ENCODE data around the gene PRH1.

The PRH1 gene

DNA sequence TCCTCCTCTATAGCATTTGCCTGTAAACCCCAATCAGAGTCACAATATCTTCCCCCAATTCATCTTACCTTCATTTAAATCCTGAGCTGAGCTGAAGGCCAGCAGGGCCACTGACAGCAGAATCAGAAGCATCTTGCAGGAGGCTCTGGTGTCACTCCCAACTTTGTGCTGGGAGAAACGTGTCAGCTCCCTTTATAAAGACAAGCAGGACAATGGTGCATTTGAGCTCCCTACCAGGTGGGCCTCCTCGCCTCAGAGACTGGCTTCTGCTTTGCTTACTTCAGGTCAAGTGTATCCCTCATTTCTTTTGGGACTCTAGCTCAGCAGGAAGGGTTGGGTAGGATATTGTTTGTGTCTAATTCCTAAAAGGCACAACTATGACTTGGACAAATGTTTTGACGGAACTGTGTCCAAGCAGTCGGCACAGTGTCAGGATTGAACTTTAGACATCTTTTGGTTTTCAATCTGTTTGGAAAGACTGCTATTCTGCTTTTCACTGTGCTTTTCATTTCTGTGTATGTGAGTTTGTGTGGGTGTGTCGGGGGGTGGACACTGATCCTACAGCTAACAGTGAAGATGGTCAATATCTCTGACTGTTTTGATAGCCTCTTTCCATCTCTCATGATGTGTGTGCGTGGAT lies at the start of gene PRH1:
PRH1 (minus strand) TSS at position 170 of the 640 bp plus-strand sequence; CDS start at position 132, 38 bp downstream.
- no peak for DNase-seq (ENCODE audit: low read depth)

DNA sequence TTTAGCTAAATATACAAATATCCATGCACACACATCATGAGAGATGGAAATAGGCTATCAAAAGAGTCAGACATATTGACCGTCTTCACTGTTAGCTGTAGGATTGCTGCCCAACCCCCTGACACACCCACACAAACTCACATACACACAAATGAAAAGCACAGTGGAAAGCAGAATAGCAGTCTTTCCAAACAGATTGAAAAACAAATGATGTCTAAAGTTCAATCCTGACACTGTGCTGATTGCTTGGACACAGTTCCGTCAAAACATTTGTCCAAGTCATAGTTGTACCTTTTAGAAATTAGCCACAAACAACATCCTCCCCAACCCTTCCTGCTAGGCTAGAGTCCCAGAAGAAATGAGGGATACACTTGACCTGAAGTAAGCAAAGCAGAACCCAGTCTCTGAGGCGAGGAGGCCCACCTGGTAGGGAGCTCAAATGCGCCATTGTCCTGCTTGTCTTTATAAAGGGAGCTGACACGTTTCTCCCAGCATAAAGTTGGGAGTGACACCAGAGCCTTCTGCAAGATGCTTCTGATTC lies 44.8 kb upstream of the PRH1 start, which contains the start of gene PRH2:
PRH2 (plus strand) TSS at position 491 of the 541 bp plus-strand sequence; CDS start at position 529, 38 bp downstream.
- DNase-seq (ENCODE audit: low read depth), result no peak

DNA sequence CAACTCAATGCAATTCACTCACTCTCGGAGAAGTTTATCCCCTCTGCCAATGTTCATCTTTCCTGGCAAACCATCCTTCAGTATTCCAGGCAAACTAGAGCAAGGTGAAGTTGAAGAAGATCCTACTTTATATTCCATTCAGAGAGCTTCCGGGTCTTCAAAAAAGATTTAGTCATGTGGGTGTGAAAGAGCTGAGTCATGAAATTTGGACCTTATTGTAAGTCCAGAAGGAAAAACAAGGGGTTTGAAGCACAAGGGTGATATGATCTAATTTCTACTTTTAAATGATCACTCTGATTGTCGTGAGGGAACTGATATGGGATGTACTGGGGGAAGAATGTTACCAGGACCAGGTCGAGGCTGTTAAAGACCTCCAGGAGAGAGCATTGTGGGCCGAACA lies 42.2 kb upstream of the PRH1 start:
- no peak for DNase-seq (ENCODE audit: low read depth)

DNA sequence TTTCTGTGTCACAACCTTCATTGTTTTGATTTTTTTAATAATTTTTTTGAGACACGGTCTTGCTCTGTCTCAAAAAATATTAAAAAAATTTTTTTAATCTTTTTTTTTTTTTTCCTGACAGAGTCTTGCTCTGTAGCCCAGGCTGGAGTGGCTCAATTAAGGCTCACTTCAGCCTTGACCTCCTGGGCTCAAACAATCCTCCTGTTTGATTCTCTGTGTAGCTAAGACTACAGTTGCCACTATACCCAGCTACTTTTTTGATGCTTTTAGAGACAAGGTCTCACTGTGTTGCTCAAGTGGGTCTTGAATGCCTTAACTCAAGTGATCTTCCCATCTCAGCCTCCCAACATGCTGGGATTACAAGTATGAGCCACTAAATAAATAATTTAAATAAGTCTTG lies 35.8 kb upstream of the PRH1 start:
- DNase-seq (ENCODE audit: low read depth), result no peak

DNA sequence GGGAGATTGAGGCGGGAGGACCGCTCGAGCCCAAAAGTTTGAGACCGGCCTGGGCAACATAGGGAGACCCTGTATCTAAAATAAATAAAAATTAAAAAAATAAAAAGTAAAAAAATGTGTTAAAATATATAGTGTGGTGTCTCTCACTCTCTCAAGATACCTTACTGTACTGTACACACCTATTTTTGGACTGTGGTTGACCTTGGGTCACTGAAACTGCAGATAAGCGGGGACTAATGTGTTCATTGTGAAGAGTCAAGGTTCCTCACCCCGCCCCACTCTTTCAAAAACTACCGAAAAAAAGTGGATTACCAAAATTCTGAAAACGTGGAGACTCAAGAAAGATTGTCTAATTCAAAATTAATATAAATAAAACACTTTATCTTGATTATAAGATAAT lies 26.3 kb upstream of the PRH1 start:
- DNase-seq (ENCODE audit: low read depth), result no peak

GRCh38 chr12:10909462-10909861 lies 25.4 kb upstream of the PRH1 start, which contains the start of gene TAS2R13:
TAS2R13 (minus strand) TSS chr12:10909562; CDS start chr12:10909298, 264 bp downstream.
- no peak for DNase-seq (ENCODE audit: low read depth)

GRCh38 chr12:10904686-10905085 lies 20.6 kb upstream of the PRH1 start:
- DNase-seq (ENCODE audit: low read depth), result no peak

DNA sequence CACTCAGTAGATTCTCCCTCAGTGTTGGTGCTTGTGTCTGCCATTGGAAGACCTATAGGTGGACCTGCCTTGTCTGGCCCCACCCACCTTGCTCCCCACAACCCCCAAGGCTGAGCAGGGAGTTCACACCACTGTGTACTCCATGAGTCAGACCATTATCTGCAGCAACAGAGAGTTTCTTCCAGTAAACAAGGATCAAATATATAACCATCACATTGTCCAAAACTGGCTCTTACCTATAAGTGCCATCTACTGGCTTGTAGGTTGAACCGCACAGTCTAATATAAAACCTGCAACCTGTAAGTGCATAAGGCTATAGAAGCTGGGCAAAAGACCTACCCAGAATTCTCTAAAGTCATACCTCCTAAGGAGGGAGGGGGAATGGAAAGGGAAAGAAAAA lies 17.4 kb upstream of the PRH1 start:
- no peak for DNase-seq (ENCODE audit: low read depth)

DNA sequence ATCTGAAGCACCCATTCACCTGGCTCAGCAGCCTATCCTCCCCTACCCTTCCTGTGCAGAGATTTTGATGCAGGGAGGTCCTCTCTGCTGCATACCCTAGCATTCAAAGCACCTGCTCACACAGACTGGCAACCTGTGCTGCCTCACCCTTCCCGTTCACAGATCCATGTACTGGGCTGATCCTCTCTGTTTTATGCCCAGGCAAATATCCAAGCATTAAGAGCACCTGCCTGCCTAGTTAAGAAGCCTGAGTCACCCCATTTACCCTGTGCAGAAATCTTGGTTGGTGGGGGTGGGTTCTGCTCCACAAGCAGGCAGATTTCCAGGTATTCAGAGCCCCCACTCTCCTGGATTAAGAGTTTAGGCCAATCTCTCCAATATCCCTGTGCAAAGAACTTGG lies 16.9 kb upstream of the PRH1 start:
- no peak for DNase-seq (ENCODE audit: low read depth)

DNA sequence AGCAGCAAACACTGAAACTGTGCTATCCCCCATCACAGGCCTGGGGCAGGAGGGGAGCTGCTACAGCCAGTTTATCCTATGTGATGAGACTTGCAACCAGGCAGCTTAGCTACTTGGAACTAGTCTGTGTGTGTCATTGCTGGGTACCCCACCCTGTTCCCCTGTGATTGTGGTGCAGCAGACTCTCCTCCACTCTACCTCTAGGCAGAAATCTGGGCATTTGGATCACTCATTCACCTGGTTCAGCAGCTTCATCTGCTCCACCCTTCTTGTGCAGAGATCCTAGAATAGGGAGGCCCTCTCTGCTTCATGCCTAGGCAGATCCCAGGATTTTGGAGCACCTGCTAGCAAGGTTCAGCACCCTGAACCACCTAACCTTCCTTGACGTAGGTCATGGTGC lies 16.5 kb upstream of the PRH1 start:
- DNase-seq (ENCODE audit: low read depth), result no peak

- DNase-seq (ENCODE audit: low read depth), result no peak
Measured at GRCh38 chr12:10896854-10897253, 12.8 kb upstream of the PRH1 start.

DNA sequence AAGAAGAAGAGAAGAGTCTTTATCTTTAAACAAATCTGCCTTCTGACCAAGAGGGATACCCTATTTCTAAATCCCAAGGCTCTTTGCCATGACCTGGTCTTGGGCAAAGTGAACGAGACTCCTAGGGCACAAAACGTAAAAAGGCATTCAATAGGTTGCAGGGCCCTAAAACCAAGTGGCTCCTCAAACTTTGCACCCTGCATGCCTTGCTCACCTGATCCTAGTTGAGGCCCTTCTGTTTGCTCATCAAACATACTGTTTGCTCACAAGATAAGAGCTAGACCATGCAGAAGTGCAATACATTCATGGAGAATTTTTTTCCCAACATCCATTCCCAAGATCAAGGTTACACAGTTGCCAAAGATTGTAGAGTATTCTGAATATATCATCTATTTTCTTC lies 7.9 kb upstream of the PRH1 start:
- DNase-seq (ENCODE audit: low read depth), result no peak

- DNase-seq (ENCODE audit: low read depth), result no peak
Measured at GRCh38 chr12:10889226-10889625, 5.2 kb upstream of the PRH1 start.

DNA sequence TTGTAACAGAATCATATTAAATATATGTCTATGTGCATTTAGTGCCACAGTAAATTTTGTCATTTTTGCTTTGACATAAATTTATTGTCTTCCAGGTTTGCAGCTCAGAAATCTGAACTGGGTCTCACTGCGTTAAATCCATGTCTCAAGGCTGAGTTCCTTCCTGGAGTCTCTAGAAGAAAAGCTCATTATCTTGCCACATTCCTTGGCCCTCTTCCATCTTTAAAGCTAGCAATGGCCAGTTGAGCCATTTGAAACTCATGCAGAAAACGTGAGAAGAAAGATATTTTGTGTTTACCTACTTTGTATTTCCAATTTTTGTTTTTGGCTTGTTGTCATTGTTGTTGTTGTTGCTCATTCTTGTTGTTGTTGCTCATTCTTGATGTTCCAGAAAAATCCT lies 10.7 kb downstream of the PRH1 start:
- no peak for DNase-seq (ENCODE audit: low read depth)

DNA sequence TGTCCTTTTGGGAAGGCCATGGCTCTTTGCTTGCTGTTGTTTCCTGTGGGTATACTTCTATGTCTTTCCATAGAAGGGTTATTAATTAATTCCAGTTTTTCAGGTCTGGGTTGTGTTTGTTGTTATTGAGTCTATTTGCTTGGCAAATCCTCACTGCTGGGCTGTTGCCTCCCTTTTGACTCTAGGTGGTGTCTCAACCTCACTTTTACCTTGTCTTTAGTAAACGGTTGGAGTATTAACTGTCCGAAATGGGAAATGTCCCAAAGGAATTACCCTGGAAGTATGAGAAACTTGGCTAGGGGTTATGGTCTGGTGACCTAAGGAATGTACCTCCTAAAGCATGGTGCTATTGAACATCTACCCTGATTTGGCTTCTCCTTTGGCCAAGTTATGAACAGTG lies 16.7 kb downstream of the PRH1 start:
- no peak for DNase-seq (ENCODE audit: low read depth)

GRCh38 chr12:10863512-10864218 lies 20.4 kb downstream of the PRH1 start:
- DNase-seq (ENCODE audit: low read depth), result no peak

DNA sequence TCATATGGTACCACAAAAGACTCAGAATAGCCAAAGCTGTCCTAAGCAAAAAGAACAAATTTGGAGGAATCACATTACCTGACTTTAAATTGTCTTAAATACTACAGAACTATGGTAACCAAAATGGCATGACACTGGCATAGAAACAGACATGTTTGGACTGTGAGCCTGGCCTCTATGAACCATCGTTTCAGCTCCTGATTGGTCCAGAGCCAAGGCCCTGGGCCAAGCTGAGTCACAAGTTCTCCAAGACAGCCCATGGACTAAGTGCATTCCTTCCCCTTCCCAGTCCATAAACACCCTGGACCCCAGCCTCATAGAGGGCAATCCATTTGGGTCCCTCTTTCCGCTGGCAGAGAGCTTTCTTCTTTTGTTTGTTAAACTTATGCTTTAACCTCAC lies 22.7 kb downstream of the PRH1 start:
- no peak for DNase-seq (ENCODE audit: low read depth)

DNA sequence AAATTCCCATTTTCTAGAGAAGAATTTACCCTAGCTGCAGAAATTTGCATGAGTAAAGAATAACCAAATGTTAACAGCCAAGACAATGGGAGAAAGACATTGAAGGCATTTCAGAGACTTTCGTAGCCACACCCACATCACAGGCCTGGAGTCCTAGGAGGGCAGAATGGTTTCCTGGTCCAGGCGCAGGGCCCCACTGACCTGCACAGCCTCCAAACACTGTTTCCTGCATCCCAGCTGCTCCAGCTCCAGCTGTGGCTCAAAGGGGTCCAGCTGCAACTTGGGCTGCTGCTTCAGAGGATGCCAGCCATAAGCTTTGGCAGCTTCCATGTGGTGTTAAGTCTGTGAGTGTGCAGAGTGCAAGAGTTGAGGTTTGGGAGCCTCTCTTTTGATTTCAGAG lies 28.2 kb downstream of the PRH1 start:
- DNase-seq (ENCODE audit: low read depth), result no peak

GRCh38 chr12:10853776-10854175 lies 30.3 kb downstream of the PRH1 start:
- DNase-seq (ENCODE audit: low read depth), result no peak

DNA sequence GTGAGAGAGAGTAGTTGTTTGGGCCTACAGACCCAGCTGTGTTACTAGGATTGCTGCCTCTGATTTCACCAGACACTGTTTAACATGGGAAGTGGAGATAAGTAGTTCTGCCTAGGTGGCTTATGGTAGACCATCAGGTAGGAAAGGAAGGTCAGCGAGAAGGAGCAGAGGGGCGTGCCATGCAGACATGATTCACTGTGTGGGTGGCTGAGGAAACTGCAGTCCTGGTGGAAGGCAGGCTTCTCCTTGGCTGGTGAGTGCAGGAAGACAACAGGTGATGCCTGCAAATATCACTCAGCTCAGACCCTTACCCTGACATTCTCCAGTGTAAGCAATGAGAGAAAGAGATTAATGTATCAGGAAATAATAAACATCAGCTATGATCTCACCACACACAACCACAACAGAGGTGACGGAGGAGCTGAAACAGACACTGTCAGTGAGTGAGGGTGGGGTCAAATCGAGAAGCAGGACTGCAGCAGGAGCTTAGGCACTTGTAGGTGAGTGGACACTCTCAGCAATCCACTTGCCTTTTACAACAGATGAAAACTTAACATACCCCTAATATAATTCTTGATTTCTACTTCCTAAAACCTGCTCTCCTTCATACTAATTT lies 32.7 kb downstream of the PRH1 start:
- no peak for DNase-seq (ENCODE audit: low read depth)

GRCh38 chr12:10849425-10849878 lies 34.6 kb downstream of the PRH1 start, which contains the start of gene PRR4:
PRR4 (minus strand) TSS chr12:10849475; CDS start chr12:10849437, 38 bp downstream.
- no peak for DNase-seq (ENCODE audit: low read depth)

DNA sequence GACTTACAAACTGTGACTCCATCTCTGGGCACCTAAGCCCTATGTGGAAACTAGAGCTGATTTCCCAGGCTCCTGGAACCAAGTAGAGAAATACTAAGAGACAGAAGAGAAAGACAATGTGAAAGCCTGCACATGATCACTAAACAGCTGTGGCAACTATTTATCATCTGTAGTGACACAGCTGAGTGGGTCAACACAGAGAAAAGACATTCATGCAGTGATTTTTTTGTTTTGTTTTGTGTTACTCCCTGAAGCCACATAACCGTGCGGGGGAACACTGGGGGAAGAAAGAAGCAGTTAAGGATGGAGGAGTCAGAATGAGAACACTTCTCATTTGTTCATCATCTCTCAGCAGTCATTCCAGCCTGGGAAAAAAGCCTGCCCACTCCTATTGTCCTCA lies 36.3 kb downstream of the PRH1 start:
- no peak for DNase-seq (ENCODE audit: low read depth)

DNA sequence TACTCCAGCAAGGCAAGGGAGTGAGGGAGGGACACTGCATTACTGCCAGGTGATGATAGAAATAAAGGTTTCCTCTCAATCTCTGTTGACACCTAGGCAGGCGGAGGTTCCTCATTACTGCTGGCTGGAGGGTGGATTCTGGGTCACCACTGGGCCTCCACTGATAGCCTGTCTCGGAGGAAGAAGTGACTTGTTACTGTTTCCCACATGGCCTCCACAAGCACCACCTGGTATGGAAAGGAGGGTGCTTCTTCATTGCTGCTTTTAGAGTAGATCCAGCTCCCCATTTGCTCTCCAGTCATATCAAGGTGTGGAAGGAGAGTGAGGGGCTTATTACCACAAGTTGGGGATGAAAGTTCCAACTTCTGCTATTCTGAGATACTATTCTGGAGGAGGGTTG lies 41.2 kb downstream of the PRH1 start:
- no peak for DNase-seq (ENCODE audit: low read depth)
